LNCaP clone FGC (cell line): ENCODE results near the gene ZNF367.

Source experiments
- DNase-seq: peaks from one replicate; pipeline ENCODE4 v3.0.0-alpha.2; 2011; ENCODE audit warnings: low read depth
- H3K4me3 ChIP-seq: 2 replicates; pipeline ENCODE4 v1.5.1; 2011; ENCODE audit warnings: mild to moderate bottlenecking, low read depth, low read length, control low read depth
- CTCF ChIP-seq: IDR thresholded peaks from 2 replicates; pipeline ENCODE4 v1.5.1; 2012; ENCODE audit warnings: mild to moderate bottlenecking; ENCODE audit not compliant: control insufficient read depth, insufficient read depth; ENCODE audit errors: extremely low read depth

Gene ZNF367

GRCh38 chr9:96440671-96441199 lies 22.6 kb upstream of the ZNF367 start:
- no peak overlapping the region for H3K4me3 ChIP-seq
- no peak for TF ChIP-seq CTCF

GRCh38 chr9:96437454-96437853 lies 19.3 kb upstream of the ZNF367 start:
- no peak for DNase-seq
- H3K4me3 ChIP-seq: no peak overlapping the region
- no peak for TF ChIP-seq CTCF

More at GRCh38 chr9:96440671-96441199, 22.6 kb upstream of the ZNF367 start:
- no peak for DNase-seq

- DNase-seq: no peak
- no peak for TF ChIP-seq CTCF
- no peak overlapping the region for H3K4me3 ChIP-seq
These were observed 18.4 kb upstream of the ZNF367 start for GRCh38 chr9:96436456-96437126.

- no peak overlapping the region for H3K4me3 ChIP-seq
- no peak for DNase-seq
- TF ChIP-seq CTCF: no peak
These were observed 17.9 kb upstream of the ZNF367 start for GRCh38 chr9:96436063-96436455.

- DNase-seq: no peak
- no peak for TF ChIP-seq CTCF
- no peak overlapping the region for H3K4me3 ChIP-seq
These were observed 17.2 kb upstream of the ZNF367 start for GRCh38 chr9:96435345-96435744.

GRCh38 chr9:96430377-96430776 lies 12.2 kb upstream of the ZNF367 start:
- DNase-seq: no peak
- no peak overlapping the region for H3K4me3 ChIP-seq
- no peak for TF ChIP-seq CTCF

DNA sequence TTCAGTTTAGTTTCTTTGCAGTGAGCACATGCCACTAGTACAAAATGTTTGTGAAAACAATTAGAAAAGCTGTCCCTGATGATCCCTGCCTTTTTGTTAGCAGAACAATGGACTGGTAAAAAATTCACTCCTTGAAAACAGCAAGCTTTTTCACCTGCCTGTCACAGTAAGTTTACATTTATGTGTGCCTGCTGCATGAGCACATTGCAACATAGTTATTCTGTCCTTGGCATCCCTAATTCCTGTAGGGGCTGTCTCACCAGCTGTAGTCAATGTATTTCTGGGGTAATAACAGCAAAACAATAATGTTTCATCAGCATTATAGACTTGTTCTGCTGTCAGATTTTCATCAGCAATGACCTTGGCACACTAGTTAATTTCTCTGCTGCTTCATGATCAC lies 11.6 kb upstream of the ZNF367 start:
- no peak for TF ChIP-seq CTCF
- H3K4me3 ChIP-seq: no peak overlapping the region
- no peak for DNase-seq
